Measurements from ENCODE around the gene NAALADL2. TPM values are rescaled to one million over a fixed set of nuclear protein-coding genes. Genes with fewer than 3 reads are reported as not detected.

The NAALADL2 gene
- total and polyA plus RNA-seq, 2 donors from 2014 or later = 2.0 to 20.2 TPM

- FAIRE-seq = no peak
- H3K4me3 ChIP-seq (ENCODE audit: low read length in 3 of 3) = no peak overlapping the region
- no peak for DNase-seq
- no peaks in the 10 kb centered on the region for H3K4me1 ChIP-seq (ENCODE audit: control insufficient read depth in 2 of 3, insufficient read depth in 2 of 3, low read depth in 1 of 3, low read length in 3 of 3)
- intact Hi-C loops (cut with DNase I) = no loop called here
- no peak for TF ChIP-seq CTCF (IDR thresholded peaks at IDR 0.05; ENCODE audit: borderline replicate concordance, extremely low read depth, insufficient read depth)
- no peak overlapping the region for H3K27ac ChIP-seq (ENCODE audit: low read depth in 2 of 2, low read length in 2 of 2)
- H3K36me3 ChIP-seq (ENCODE audit: control insufficient read depth in 2 of 3, insufficient read depth in 3 of 3, low read length in 3 of 3) = no peaks in the 10 kb centered on the region
- no peak overlapping the region for H3K9ac ChIP-seq (ENCODE audit: low read length in 3 of 3)
- no peaks in the 10 kb centered on the region for H3K9me3 ChIP-seq (ENCODE audit: control insufficient read depth in 2 of 3, insufficient read depth in 1 of 3, low read length in 3 of 3)
- H3K27me3 ChIP-seq (ENCODE audit: control insufficient read depth, insufficient read depth, low read length) = no peaks in the 10 kb centered on the region
Measured at GRCh38 chr3:175617247-175617646, 758.1 kb downstream of the NAALADL2 start.

GRCh38 chr3:175619369-175619768, 760.2 kb downstream of the NAALADL2 start:
- H3K27ac ChIP-seq (ENCODE audit: low read depth in 2 of 2, low read length in 2 of 2) = no peak overlapping the region
- no peak overlapping the region for H3K9ac ChIP-seq (ENCODE audit: low read length in 3 of 3)
- no peaks in the 10 kb centered on the region for H3K36me3 ChIP-seq (ENCODE audit: control insufficient read depth in 2 of 3, insufficient read depth in 3 of 3, low read length in 3 of 3)
- no peak for FAIRE-seq
- TF ChIP-seq CTCF (IDR thresholded peaks at IDR 0.05; ENCODE audit: borderline replicate concordance, extremely low read depth, insufficient read depth) = no peak
- H3K27me3 ChIP-seq (ENCODE audit: control insufficient read depth, insufficient read depth, low read length) = no peaks in the 10 kb centered on the region
- no peaks in the 10 kb centered on the region for H3K4me1 ChIP-seq (ENCODE audit: control insufficient read depth in 2 of 3, insufficient read depth in 2 of 3, low read depth in 1 of 3, low read length in 3 of 3)
- intact Hi-C loops (cut with DNase I) = no loop called here
- no peak for DNase-seq
- no peak overlapping the region for H3K4me3 ChIP-seq (ENCODE audit: low read length in 3 of 3)
- H3K9me3 ChIP-seq (ENCODE audit: control insufficient read depth in 2 of 3, insufficient read depth in 1 of 3, low read length in 3 of 3) = no peaks in the 10 kb centered on the region

DNA sequence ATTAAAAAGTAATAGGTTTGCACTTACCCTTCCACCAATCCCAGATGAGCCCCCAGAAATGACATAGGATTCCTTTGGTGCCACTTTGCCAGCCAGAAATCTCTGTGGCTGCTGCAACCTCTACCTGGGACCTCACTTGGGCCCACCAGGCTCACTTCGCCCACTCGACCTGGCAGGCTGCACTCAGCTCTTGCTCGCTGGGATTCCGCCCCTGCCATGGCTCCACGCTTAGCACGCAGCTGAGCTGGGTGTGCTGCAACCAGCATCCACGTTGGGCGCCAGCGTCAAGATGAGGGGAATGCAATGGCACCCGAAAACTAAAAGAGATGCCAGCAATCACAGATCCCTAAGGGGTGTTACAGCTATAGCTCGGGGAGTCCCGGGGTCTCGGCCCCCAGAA, 761.0 kb downstream of the NAALADL2 start:
- no peaks in the 10 kb centered on the region for H3K36me3 ChIP-seq (ENCODE audit: control insufficient read depth in 2 of 3, insufficient read depth in 3 of 3, low read length in 3 of 3)
- no peak overlapping the region for H3K4me3 ChIP-seq (ENCODE audit: low read length in 3 of 3)
- no peak overlapping the region for H3K27ac ChIP-seq (ENCODE audit: low read depth in 2 of 2, low read length in 2 of 2)
- DNase-seq (peak in 1 of 5 donors; percentile 25), FAIRE-seq (no peak)
- H3K27me3 ChIP-seq (ENCODE audit: control insufficient read depth, insufficient read depth, low read length) = no peaks in the 10 kb centered on the region
- no peaks in the 10 kb centered on the region for H3K9me3 ChIP-seq (ENCODE audit: control insufficient read depth in 2 of 3, insufficient read depth in 1 of 3, low read length in 3 of 3)
- no peaks in the 10 kb centered on the region for H3K4me1 ChIP-seq (ENCODE audit: control insufficient read depth in 2 of 3, insufficient read depth in 2 of 3, low read depth in 1 of 3, low read length in 3 of 3)
- no peak overlapping the region for H3K9ac ChIP-seq (ENCODE audit: low read length in 3 of 3)
- intact Hi-C loops (cut with DNase I) = no loop called here
- no peak for TF ChIP-seq CTCF (IDR thresholded peaks at IDR 0.05; ENCODE audit: borderline replicate concordance, extremely low read depth, insufficient read depth)

GRCh38 chr3:175620532-175620931, 761.4 kb downstream of the NAALADL2 start:
- no peak for DNase-seq
- no peak for TF ChIP-seq CTCF (IDR thresholded peaks at IDR 0.05; ENCODE audit: borderline replicate concordance, extremely low read depth, insufficient read depth)
- no peak overlapping the region for H3K27ac ChIP-seq (ENCODE audit: low read depth in 2 of 2, low read length in 2 of 2)
- no peak for FAIRE-seq
- H3K4me1 ChIP-seq (ENCODE audit: control insufficient read depth in 2 of 3, insufficient read depth in 2 of 3, low read depth in 1 of 3, low read length in 3 of 3) = no peaks in the 10 kb centered on the region
- no peaks in the 10 kb centered on the region for H3K9me3 ChIP-seq (ENCODE audit: control insufficient read depth in 2 of 3, insufficient read depth in 1 of 3, low read length in 3 of 3)
- no peak overlapping the region for H3K4me3 ChIP-seq (ENCODE audit: low read length in 3 of 3)
- no peak overlapping the region for H3K9ac ChIP-seq (ENCODE audit: low read length in 3 of 3)
- H3K36me3 ChIP-seq (ENCODE audit: control insufficient read depth in 2 of 3, insufficient read depth in 3 of 3, low read length in 3 of 3) = no peaks in the 10 kb centered on the region
- intact Hi-C loops (cut with DNase I) = no loop called here
- no peaks in the 10 kb centered on the region for H3K27me3 ChIP-seq (ENCODE audit: control insufficient read depth, insufficient read depth, low read length)

All from kidney (tissue), 14 donors.